Left lung (tissue), 10 donors: ENCODE data around the gene SERPINE3. TPM values are rescaled to one million over a fixed set of nuclear protein-coding genes. Genes with fewer than 3 reads are reported as not detected.

Experiments used
- ATAC-seq: fragments of 200-7000 bp; cut with Tn5 transposase; one replicate; pipeline ENCODE4 v1.9.1; 2020; ENCODE audit warnings: moderate library complexity
- DNase-seq, 4 donors: peaks; one replicate each; pipeline ENCODE4 v3.0.0-alpha.2; 2013 to 2020
- H3K27ac ChIP-seq, 2 donors: fragments of 200-600 bp; sonication (generic) in 1 of 2; one replicate each; pipeline versions ENCODE4 v1.5.0 to v1.8.0; 2020 to 2021
- H3K27me3 ChIP-seq, 2 donors: fragments of 200-600 bp; sonication (generic) in 1 of 2; one replicate each; pipeline versions ENCODE4 v1.5.0 to v1.8.0; 2020 to 2021
- H3K36me3 ChIP-seq, 2 donors: fragments of 200-600 bp; sonication (generic) in 1 of 2; one replicate each; pipeline versions ENCODE4 v1.5.0 to v1.8.0; 2020 to 2021
- H3K4me1 ChIP-seq, 2 donors: fragments of 200-600 bp; one replicate each; pipeline ENCODE4 v1.8.0; 2021
- H3K4me3 ChIP-seq, 2 donors: fragments of 200-600 bp; sonication (generic) in 1 of 2; one replicate each; pipeline versions ENCODE4 v1.5.0 to v1.8.0; 2020 to 2021; ENCODE audit warnings: mild to moderate bottlenecking in 1 of 2
- H3K9me3 ChIP-seq, 2 donors: fragments of 200-600 bp; sonication (generic) in 1 of 2; one replicate each; pipeline versions ENCODE4 v1.5.0 to v1.8.0; 2020 to 2021
- CTCF ChIP-seq, 2 donors: fragments of 200-600 bp; sonication (generic) in 1 of 2; IDR thresholded peaks; one replicate each; pipeline versions ENCODE4 v1.5.0 to v1.8.0; 2021; ENCODE audit warnings: antibody characterized with exemption in 2 of 2
- intact Hi-C, 2 donors: fragments of 100-400 bp; cut with DNase I; formaldehyde crosslinking; loops; one replicate each; pipeline versions ENCODE4 v1.11.2 to v1.14.2; 2022
- polyA plus RNA-seq, 6 donors: library from polyadenylated mRNA; unstranded; fragments of 120-200 nt; gene quantifications; one replicate each; pipeline ENCODE4 v1.2.1, GENCODE V29; 2013; ENCODE audit not compliant: insufficient read length in 6 of 6
- total RNA-seq, 2 donors: library from RNA; stranded (reverse); fragmentation: NEBNext Ultra II Directional; extraction: Animal tissue kit (Norgen Biotek cat#: 25700); gene quantifications; one replicate each; pipeline ENCODE4 v1.2.1, GENCODE V29; 2021
- donor health status: DM: no; HTN: yes; CAD: no.
- donor health status: DM: no; HTN: no; CAD: no.

Gene SERPINE3
- total and polyA plus RNA-seq, 8 donors, result 0.52 to 1.2 (median 0.95) TPM; not detected in 2

DNA sequence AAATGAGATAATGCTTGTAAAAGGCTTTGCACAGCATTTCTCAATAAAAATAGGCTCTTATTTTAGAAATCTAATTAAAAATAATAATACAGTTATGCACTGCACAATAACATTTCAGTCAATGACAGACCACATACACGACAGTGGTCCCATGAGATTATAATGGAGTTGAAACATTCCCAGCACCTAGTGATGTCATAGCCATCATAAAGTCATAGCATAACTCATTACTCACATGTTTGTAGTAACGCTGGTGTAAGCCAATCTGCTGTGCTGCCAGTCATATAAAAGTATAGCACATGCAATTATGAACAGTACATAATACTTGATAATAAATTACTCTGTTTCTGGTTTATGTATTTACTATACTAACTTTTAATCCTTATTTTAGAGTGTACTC, 12.7 kb upstream of the SERPINE3 start:
- TF ChIP-seq CTCF (IDR thresholded peaks at IDR 0.05), result no peak
- Histone ChIP-seq H3K4me3 (no peak overlapping the region), H3K9me3 (no peaks in the 10 kb centered on the region), H3K27me3 (no peaks in the 10 kb centered on the region), H3K27ac (no peak overlapping the region), H3K4me1 (no peaks in the 10 kb centered on the region), H3K36me3 (no peaks in the 10 kb centered on the region)
- DNase-seq, result no peak
- intact Hi-C loops, result no loop called here
- ATAC-seq, result no peak

DNA sequence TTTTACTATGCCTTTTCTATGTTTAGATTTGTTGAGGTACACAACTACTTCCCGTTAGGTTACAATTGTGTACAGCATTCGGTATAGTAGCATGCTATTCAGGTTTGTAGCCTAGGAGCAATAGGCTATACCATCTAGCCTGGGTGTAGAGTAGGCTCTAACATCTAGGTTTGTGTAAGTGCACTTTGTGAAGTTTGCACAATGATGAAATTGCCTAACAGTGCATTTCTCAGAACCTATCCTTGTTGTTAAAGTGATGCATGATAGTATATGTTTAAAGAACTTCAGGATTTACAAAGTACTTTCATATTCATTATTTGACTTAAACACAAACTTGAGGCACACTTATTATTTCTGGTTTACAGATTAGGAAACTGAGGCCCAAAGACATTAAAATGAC, 11.5 kb upstream of the SERPINE3 start:
- intact Hi-C loops, result no loop called here
- ATAC-seq, result no peak
- no peaks in the 10 kb centered on the region for H3K27me3 ChIP-seq
- no peak for TF ChIP-seq CTCF (IDR thresholded peaks at IDR 0.05)
- H3K4me3 ChIP-seq, result no peak overlapping the region
- no peaks in the 10 kb centered on the region for H3K9me3 ChIP-seq
- H3K4me1 ChIP-seq, result no peaks in the 10 kb centered on the region
- no peak overlapping the region for H3K27ac ChIP-seq
- no peaks in the 10 kb centered on the region for H3K36me3 ChIP-seq
- DNase-seq, result no peak

DNA sequence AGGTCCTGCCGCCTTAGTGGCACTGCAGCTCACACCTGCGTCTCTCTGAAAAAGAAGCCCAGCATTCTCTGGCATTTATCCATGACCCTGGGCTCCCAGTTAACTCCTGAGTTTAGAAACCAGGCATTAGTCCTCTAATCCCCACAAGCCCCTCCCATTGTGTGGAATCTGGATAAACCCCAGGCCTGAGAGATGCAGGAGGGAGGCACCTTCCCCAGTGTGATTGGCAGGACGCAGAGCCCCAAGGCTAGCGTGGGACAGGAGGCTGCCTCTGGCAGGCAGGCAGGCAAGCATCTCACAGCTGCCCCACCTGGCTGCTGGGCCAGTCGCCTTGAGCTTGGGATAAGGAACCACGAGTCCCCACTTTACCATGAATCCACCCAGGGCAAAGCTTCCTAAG, 11.0 kb upstream of the SERPINE3 start:
- H3K27me3 ChIP-seq, result no peaks in the 10 kb centered on the region
- ATAC-seq, result no peak
- TF ChIP-seq CTCF (IDR thresholded peaks at IDR 0.05), result no peak

GRCh38 chr13:51329606-51330005, 9.9 kb upstream of the SERPINE3 start:
- ATAC-seq, result no peak
- Histone ChIP-seq H3K27ac (no peak overlapping the region), H3K4me3 (no peak overlapping the region), H3K9me3 (no peaks in the 10 kb centered on the region), H3K27me3 (no peaks in the 10 kb centered on the region), H3K36me3 (no peaks in the 10 kb centered on the region), H3K4me1 (no peaks in the 10 kb centered on the region)
- intact Hi-C loops, result no loop called here
- TF ChIP-seq CTCF (IDR thresholded peaks at IDR 0.05), result no peak
- DNase-seq, result no peak

More for the DNA sequence above, 11.0 kb upstream of the SERPINE3 start:
- intact Hi-C loops, result no loop called here
- no peak for DNase-seq
- no peak overlapping the region for H3K4me3 ChIP-seq
- H3K9me3 ChIP-seq, result no peaks in the 10 kb centered on the region
- no peak overlapping the region for H3K27ac ChIP-seq
- H3K36me3 ChIP-seq, result no peaks in the 10 kb centered on the region
- H3K4me1 ChIP-seq, result no peaks in the 10 kb centered on the region

DNA sequence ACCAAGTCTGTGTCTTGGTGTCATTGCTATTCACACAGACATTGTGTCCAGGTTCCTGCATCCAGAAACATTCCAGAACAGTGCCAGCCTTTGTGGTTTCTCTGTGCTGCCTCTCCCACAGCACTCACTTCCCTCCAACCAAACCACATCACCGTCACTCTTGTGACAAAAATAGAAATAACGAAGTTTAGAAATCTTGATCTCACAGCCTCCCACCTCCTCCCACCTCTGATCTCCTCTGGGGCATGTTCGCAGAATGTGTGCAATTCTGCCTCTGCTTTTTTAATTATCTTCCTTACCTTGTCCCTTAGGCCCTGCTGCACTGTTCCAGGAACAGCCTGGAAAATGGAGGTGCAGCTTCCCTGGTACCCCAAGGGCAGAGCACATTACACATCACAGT, 8.7 kb upstream of the SERPINE3 start:
- DNase-seq (no peak), ATAC-seq (peak; percentile 27)
- intact Hi-C loops, result no loop called here

More for the DNA sequence above, 8.7 kb upstream of the SERPINE3 start:
- Histone ChIP-seq H3K27me3 (no peaks in the 10 kb centered on the region), H3K9me3 (no peaks in the 10 kb centered on the region), H3K36me3 (no peaks in the 10 kb centered on the region), H3K4me1 (no peaks in the 10 kb centered on the region), H3K4me3 (no peak overlapping the region), H3K27ac (no peak overlapping the region)
- TF ChIP-seq CTCF (IDR thresholded peaks at IDR 0.05), result no peak
